ENCODE data around the gene TOPBP1. TPM values are rescaled to one million over a fixed set of nuclear protein-coding genes. Genes with fewer than 3 reads are reported as not detected.

TOPBP1 gene
- total and polyA plus RNA-seq, 2 of the 4 experiments (the other 2 are of a cell fraction) = 19.5 to 50.5 TPM

- Histone ChIP-seq H4K5ac (ENCODE audit: low read depth, low read length) (no peak overlapping the region), H3K4me2 (ENCODE audit: low read depth, low read length) (no peak overlapping the region), H3K4ac (ENCODE audit: low read depth, low read length) (no peak overlapping the region), H3K9me1 (ENCODE audit: insufficient read depth, low read length) (peaks cover 3% of the 10 kb centered on the region; the same call in 1 of the 2 replicates), H4K20me1 (ENCODE audit: insufficient read depth, low read length) (no peaks in the 10 kb centered on the region), H3K36me3 (ENCODE audit: control insufficient read depth, insufficient read depth, low read length) (peaks cover 6% of the 10 kb centered on the region), H4K91ac (ENCODE audit: insufficient read depth, low read depth, low read length) (no peak overlapping the region), H3K79me1 (ENCODE audit: low read depth in 1 of 2, low read length in 2 of 2) (peaks cover 18 to 47% of the 10 kb centered on the region in 2 experiments), H3K27me3 (ENCODE audit: control insufficient read depth, insufficient read depth, low read length) (no peaks in the 10 kb centered on the region), H2BK120ac (ENCODE audit: low read depth, low read length) (no peak overlapping the region), H3K4me3 (ENCODE audit: insufficient read depth, low read depth, low read length) (no peak overlapping the region), H2BK15ac (ENCODE audit: low read depth, low read length) (no peak overlapping the region), H3K9me3 (ENCODE audit: control insufficient read depth, insufficient read depth, low read length) (no peaks in the 10 kb centered on the region), H2AK5ac (ENCODE audit: low read depth, low read length) (no peak overlapping the region), H3K23ac (ENCODE audit: low read depth, low read length) (peak overlapping the region; percentile 59; the same call in 1 of the 2 replicates), H3K9ac (ENCODE audit: low read depth, low read length) (no peak overlapping the region), H2AK9ac (replicated peaks; ENCODE audit: low read depth, low read length, poor library complexity) (no peak overlapping the region), H3K4me1 (ENCODE audit: control insufficient read depth, insufficient read depth, low read length) (no peaks in the 10 kb centered on the region; the same call in none of the 2 replicates), H3K56ac (ENCODE audit: extremely low read depth, insufficient read depth, low read length) (no peak overlapping the region), H4K8ac (ENCODE audit: low read depth in 2 of 2, low read length in 2 of 2) (no peak overlapping the region), H2AFZ (replicated peaks; ENCODE audit: low read length, poor library complexity) (no peak overlapping the region), H2BK5ac (ENCODE audit: low read depth, low read length, poor library complexity, severe bottlenecking) (no peak overlapping the region), H3K18ac (ENCODE audit: low read depth, low read length) (no peak overlapping the region), H3K14ac (replicated peaks; ENCODE audit: low read depth, low read length) (no peak overlapping the region), H3K27ac (ENCODE audit: insufficient read depth, low read length) (no peak overlapping the region), H2BK20ac (ENCODE audit: low read depth, low read length) (no peak overlapping the region)
- DNase-seq (no peak), ATAC-seq (ENCODE audit: low read depth) (no peak)
- TF ChIP-seq MXI1 (IDR thresholded peaks at IDR 0.05; ENCODE audit: borderline replicate concordance, low read depth, low read length) (no peak), RCOR1 (IDR thresholded peaks at IDR 0.05; ENCODE audit: insufficient replicate concordance, low read length) (no peak), NFE2L2 (IDR thresholded peaks at IDR 0.05; ENCODE audit: low read depth, low read length) (no peak)
- POLR2A ChIA-PET (ENCODE audit: unreplicated experiment) = no interaction called here
- dilution Hi-C loops (cut with HindIII; ENCODE audit: low sequenced_read_pairs, unreplicated experiment) = no loop called here
- BruUV-seq (replicated peaks) = no TSS peak
- in situ Hi-C loops (cut with MboI; ENCODE audit: low sequenced_read_pairs) = no loop called here
- CTCF ChIA-PET = no interaction called here
- no CpG with 5 or more reads among the region's 2 CpGs for WGBS, 2 experiments (ENCODE audit: extremely low coverage in 2 of 2, insufficient read length in 1 of 2)
- intact Hi-C loops (cut with micrococcal nuclease) = loop anchor here (5.0 kb wide), 1 partner anchor 827 kb away; the partner anchor contains the start of genes ANAPC13 and CEP63
These were observed 1.9 kb downstream of the TOPBP1 start for GRCh38 chr3:133659806-133660205.
